ENCODE measurements around the gene YAP1. TPM values are rescaled to one million over a fixed set of nuclear protein-coding genes. Genes with fewer than 3 reads are reported as not detected.

Gene YAP1
- total and polyA plus RNA-seq, 11 donors, result 15.2 to 93.0 (median 71.5) TPM

DNA sequence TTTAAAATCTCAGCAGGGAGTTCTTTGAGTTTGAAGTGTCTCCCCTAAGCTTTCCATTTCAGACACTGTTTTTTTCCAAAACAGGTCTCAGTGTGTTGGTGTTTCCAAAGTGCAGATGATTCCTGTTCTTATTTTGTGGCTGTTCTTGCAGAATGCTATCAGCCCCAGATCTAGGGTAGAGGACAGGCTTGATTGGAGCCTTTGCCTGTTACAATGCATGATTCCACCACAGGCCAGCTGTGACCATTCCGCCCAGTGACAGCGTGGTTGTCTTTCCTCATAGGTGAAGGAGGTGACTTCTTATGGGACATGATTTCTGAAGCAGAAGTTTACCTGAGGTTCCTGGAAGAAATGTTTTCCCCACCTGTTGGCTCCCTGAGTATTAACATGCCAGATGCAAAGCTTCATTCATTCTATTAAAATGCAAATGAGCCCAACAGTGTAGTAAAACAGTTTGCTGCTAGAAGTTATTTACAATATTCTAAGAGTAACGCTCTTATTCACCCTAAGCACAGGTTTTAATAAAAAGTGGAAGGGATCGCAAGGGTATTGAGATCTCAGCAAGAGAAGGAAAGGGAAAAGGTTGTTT is 170.1 kb downstream of the YAP1 start:
- intact Hi-C loops (cut with DNase I), result loop anchor here in 4 of 10 donors (10.0 kb wide), 4 partner anchors 64 to 384 kb away; partner anchors contain the start of gene BIRC2 (in 2 of the 4)
- Histone ChIP-seq H3K9me3 (no peaks in the 10 kb centered on the region), H3K27me3 (no peaks in the 10 kb centered on the region), H3K4me1 (peaks cover 0 to 7% (median 1%) of the 10 kb centered on the region in 12 donors), H3K36me3 (no peaks in the 10 kb centered on the region), H3K27ac (peak overlapping the region in 1 of 12 donors; percentile 56), H3K4me3 (no peak overlapping the region)
- no peak for ATAC-seq
- TF ChIP-seq, protein P1, sequence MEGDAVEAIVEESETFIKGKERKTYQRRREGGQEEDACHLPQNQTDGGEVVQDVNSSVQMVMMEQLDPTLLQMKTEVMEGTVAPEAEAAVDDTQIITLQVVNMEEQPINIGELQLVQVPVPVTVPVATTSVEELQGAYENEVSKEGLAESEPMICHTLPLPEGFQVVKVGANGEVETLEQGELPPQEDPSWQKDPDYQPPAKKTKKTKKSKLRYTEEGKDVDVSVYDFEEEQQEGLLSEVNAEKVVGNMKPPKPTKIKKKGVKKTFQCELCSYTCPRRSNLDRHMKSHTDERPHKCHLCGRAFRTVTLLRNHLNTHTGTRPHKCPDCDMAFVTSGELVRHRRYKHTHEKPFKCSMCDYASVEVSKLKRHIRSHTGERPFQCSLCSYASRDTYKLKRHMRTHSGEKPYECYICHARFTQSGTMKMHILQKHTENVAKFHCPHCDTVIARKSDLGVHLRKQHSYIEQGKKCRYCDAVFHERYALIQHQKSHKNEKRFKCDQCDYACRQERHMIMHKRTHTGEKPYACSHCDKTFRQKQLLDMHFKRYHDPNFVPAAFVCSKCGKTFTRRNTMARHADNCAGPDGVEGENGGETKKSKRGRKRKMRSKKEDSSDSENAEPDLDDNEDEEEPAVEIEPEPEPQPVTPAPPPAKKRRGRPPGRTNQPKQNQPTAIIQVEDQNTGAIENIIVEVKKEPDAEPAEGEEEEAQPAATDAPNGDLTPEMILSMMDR (IDR thresholded peaks at IDR 0.05), result no peak
- no peak for TF ChIP-seq POLR2A (IDR thresholded peaks at IDR 0.05)
- WGBS, 4 donors, result 90 to 92% (median 92%) methylated on average over 4 of the region's 4 CpGs
- DNase-seq, result no peak

Other genes starting within 250 kb of the YAP1 start
- 1 to 10 TPM in 5 of 9 donors, under 1 TPM in 4; 0.82 to 1.8 (median 1.1) TPM for gene CEP126, start 195.4 kb upstream of the YAP1 start, total RNA-seq
- gene CEP126, start 195.4 kb upstream of the YAP1 start, polyA plus RNA-seq, result under 1 TPM; 0.26 to 0.88 TPM
- gene ANGPTL5, start 193.9 kb upstream of the YAP1 start, total RNA-seq, result 1 to 10 TPM in 3 of 9 donors, under 1 TPM in 6; 0.12 to 1.8 (median 0.77) TPM
- under 1 TPM; 0.10 to 0.76 TPM for gene ANGPTL5, start 193.9 kb upstream of the YAP1 start, polyA plus RNA-seq
- under 1 TPM in 7 of 9 donors, not detected in 2; 0.28 to 0.83 (median 0.50) TPM for gene CFAP300, start 63.0 kb upstream of the YAP1 start, total RNA-seq
- gene CFAP300, start 63.0 kb upstream of the YAP1 start, polyA plus RNA-seq, result under 1 TPM; 0.15 to 0.50 TPM
- 10 to 100 TPM in 1 of 9 donors, 1 to 10 TPM in 8; 1.8 to 21.1 (median 5.3) TPM for gene BIRC3, start 207.0 kb downstream of the YAP1 start, total RNA-seq
- gene BIRC3, start 207.0 kb downstream of the YAP1 start, polyA plus RNA-seq, result 1 to 10 TPM; 1.6 to 3.3 TPM
- gene BIRC2, start 236.8 kb downstream of the YAP1 start, total RNA-seq, result 10 to 100 TPM; 24.1 to 39.9 (median 32.7) TPM
- 10 to 100 TPM; 17.9 to 34.1 TPM for gene BIRC2, start 236.8 kb downstream of the YAP1 start, polyA plus RNA-seq

Data from heart left ventricle (tissue), 16 donors.